GM18508 (cell line): ENCODE measurements around the gene TXNIP.

Source experiments
- ATAC-seq: cut with Tn5 transposase; IDR thresholded peaks from one replicate; pipeline ENCODE4 v1.9.1; 2021; ENCODE audit warnings: moderate number of reproducible peaks; ENCODE audit not compliant: insufficient read depth, unreplicated experiment

The TXNIP gene

DNA sequence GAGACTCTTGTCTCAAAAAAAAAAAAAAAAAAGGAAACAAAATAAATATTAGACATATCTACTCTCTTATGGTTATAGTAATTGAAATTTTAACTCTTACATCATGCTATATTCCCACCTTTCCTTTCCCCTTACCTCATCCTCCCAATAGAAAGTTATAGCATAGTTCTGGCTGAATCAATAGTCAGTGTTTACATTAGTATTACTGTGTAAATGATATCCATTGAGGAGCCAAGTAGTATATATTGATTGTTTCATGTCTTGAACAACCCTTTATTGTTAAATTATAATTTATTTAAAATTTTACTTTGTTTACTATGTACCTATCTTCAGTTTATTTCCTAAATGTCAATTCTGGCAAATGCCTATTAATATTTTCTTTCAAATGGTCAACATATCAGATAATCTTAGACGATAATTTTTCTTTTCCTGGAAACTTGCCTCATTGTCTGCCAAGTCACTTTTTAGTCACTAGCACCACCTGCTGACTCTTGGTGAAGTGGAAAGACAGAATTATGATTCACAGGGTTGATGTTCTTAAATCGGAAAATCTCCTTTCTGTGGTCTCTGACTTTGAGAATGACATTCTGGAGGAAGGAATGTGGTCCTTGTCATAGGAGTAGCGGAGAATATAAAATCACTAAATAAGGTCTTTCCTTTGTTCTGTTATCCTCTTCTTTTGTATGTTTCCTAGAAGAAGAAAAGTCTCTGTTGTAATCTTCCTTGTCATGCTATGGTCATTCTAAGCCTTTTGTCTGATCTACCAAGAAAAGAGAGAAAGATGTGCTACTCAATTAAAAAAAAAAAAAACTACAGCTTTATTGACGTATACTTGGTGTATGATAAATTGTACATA lies 16.6 kb upstream of the TXNIP start:
- no peak for ATAC-seq

DNA sequence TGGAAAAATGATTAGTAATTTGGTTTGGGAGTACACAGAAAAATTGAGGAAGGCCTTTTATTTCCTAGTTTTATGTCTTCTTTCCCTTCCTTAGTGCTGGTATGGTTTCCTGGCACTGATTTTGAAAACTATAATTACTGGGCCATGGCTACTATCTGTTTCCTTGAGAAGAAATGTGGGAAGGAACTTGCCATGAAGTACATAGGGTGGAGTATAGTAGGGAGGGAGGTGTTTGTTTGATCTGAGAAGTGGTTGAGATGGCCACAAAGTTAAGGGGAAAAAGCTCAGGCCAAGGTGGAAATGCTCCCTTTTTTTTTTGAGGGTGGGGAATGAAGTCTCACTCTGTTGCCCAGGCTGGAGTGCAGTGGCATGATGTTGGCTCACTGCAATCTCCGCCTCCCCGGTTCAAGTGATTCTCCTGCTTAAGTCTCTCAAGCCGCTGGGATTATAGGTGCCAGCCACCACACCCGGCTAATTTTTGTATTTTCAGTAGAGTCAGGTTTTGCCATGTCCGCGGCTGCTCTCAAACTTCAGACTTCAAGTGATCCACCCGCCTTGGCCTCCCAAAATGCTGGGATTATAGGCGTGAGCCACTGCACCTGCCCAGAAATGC lies 13.9 kb upstream of the TXNIP start:
- ATAC-seq, result no peak

DNA sequence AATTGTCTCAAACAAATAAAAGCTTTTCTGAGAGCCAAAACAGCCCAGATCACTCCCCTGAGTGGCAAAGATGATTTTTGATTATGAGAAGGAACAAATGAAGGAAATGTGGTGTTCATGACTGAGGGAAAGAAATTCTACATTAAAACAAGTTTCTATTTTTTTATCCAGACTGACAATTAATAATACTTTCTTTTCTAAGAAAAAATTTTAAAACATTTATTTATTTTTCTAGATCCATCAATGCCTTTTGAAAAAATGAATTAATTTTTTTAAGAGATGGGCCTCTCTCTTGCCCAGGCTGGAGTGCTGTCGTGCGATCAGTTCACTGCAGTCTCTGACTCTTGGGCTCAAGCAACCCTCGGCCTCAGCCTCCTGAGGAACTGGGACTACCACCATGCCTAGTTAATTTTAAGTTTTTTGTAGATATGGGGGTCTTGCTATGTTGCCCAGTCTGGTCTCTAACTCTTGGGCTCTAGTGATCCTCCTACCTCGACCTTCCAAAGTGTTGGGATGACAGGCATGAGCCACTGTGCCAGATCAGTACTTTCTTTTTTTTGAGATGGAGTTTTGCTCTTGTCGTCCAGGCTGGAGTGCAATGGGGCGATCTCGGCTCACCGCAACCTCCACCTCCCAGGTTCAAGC lies 11.2 kb upstream of the TXNIP start:
- no peak for ATAC-seq

DNA sequence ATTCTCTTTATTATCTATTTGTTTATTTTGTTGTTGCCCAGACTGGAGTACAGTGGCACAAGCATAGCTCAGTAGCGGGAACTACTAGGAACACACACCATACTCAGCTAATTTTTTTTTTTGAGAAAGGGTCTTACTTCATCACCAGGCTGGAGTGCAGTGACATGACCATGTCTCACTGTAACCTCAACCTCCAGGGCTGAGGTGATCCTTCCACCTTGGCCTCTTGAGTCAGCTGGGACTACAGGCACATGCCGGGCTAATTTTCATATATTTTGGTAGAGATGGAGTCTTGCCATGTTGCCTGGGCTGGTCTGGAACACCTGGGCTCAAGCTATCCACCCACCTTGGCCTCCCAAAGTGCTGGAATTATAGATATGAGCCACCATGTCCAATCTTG lies 5.3 kb upstream of the TXNIP start:
- ATAC-seq, result no peak

DNA sequence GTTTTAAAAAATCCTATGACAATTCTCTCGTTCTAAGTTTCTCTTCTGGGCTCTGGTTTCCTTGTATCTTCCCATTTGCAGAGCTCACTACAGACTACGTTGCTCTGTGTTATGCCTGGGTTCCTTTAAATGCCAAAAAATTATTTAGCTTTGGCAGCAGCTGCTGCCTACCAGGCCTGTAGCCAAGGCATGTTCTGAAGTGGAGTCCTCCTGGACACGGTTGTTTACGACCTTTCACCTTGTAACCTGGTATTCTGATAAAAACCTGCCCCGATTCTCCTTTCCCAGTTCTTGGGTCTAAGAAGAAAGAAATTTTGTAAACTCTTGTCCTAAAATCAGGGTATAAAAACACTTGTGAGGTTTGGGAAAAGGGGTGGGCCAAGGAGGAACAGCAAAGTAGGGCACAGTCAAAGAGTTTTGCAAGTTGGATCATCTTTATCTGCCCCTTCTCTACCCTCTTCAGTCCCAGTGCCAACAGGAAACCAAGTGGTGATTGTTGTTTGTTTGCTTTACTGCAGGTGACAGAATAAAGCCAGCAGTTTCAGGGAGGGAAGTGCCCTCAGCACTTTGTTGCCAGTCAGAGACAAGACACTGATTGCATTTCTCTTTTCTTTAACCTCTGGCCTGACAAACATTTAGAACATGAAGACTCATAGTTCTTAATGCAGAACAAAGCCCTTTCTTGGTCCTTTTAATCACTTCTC lies 3.1 kb upstream of the TXNIP start:
- ATAC-seq, result no peak

DNA sequence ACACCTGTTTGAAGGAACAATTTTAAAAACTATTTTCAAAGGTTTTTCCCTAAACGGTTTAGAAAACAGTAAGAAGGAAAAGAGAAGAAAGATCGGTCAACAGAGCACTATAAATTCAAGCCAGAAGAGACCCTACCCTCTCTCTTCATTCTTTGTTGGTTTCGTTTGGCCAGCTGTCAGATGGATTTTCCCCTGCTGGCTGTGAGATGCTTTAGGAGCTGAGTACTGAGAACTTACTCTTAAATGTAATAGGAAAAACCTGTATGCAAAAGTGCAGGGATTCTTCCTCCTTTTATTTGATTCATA lies 1.3 kb upstream of the TXNIP start:
- no peak for ATAC-seq

DNA sequence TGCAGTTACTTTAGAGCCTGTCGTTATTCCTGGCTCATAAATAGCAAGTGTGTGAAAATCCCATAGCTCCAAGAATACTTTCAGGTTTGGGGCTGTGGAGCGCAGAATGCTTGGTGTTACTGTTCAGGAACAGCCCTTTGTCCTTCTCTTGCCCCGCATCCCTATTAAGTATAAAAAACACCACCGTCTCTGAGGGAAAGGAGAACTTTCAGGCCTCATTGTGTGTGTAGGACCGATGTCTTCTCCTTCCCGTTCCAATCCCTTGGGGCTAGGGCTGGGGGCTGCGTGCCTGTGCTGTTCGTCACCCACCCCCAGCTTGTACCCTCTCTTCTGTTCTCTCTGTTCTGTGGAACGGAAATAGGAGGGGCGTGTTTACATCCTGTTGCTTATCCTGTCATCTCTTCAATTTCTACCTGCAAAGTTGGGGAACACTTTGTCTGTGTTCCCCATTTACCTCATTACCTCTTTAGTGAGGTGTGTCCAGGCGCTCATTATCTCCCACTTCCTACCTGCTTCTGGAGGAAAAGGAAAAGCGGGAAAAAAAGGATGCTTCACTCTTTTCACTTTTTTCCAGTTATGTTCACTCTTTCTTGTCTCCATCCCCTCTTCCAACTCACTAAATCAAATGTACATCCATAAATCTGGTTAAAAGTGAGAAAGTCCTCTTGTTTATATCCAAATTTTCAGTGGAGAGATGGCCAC lies 788 bp upstream of the TXNIP start:
- ATAC-seq, result no peak

DNA sequence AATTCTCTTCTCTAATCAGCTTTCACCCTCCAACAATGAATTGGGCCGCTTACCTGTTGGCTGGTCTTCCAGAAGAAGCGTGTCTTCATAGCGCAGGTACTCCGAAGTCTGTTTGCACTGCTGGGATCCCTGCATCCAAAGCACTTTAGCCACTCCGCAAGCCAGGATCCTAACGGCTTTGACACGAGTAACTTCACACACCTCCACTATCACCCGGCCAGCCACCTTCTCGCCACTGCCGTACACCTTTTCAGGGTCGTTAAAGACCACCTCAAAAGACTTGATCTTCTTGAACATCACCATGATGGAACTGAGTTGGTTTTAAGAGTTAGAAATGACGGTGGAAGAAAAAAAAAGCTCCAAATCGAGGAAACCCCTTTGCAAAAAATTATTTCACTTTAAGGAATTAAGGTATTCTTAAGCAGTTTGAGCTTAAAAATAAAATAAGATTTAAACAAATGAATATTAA lies 381 bp downstream of the TXNIP start:
- ATAC-seq, result no peak

DNA sequence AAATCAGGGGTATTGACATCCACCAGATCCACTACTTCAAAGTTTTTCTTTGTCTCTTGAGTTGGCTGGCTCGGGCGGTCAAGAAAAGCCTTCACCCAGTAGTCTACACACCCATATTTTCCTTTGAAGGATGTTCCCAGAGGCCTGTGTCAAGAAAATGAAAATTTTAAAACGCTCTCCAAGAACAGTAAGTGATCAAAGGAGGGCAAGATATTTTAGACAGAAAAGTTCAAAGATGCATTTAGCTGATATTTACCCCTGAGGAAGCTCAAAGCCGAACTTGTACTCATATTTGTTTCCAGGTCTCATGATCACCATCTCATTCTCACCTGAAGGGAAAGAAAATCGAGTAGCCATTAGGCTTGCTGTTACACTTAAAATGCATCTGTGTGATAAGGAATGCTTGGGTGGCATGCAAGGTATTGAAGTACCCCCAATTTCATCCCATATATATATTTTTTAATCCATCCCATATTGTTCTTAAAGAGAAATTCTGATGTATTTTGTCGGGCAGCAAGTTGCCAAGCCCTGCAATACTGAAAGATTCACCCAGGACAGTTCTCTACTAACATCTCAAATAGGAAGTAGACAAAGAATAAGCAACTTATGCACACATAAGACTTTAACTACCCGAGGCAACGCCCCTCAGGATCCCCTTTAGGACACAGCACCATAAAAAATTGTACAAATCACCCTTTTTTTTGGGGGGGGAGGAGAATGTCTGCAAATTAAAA lies 1.1 kb downstream of the TXNIP start:
- ATAC-seq, result no peak

DNA sequence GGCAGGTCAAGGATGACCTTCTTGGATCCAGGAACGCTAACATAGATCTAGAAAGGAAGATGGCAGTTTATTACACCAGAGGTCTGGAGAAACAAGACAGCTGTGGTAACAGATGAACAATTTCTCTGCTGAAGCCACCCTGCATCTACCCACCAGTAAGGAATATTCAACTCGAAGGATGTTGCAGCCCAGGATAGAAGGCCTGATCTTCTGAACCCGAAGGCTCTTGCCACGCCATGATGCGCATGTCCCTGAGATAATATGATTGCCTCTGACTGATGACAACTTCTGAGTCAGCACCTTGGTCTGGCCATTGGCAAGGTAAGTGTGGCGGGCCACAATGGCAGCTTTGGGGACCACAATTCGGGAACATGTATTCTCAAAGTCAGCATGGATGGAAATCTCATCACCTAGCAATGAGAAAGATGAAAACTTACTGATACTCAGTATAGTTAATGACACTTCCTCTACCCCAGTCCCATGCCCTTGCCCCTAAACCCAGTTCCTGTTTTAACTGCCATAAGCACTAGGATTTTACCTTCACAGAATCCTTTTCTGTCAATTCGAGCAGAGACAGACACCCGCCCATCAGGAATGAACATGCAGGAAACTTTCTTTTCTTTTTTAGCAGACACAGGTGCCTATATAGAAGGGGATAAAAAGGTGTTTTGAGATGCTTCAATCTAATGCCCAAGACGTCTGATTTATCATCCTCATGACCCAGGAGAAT lies 1.8 kb downstream of the TXNIP start:
- ATAC-seq, result no peak

DNA sequence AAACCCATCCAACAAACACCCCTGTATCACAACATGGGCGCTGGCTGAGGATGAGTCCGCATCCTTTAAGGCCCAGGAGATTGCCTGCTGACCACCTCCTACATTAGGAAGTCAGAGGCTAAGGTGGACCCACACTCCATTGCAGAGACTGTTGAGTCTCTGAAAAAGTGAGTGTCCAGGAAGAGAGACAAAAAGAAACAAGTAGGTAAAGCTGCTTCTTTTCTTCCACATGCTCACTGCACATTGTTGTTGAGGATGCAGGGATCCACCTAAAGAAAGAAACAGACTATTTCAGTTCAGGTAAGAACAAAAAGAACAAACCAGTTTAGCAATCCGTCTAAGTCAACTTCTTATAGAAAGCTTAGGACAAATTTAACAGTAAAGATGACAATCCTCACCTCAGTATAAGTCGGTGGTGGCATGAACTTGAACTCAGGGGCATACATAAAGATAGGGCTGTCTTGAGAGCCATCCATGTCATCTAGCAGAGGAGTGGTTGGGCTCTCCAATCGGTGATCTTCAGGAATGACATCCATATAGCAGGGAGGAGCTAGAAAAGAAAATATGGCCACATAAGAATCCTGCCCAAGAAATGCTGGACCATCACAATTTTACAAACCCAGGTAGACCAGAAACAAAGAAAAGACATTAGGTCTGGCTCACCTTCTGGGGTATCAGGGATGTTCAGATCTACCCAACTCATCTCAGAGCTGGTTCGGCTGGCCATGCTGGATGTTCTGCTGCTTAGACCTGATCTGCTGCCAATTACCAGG lies 2.6 kb downstream of the TXNIP start:
- no peak for ATAC-seq

DNA sequence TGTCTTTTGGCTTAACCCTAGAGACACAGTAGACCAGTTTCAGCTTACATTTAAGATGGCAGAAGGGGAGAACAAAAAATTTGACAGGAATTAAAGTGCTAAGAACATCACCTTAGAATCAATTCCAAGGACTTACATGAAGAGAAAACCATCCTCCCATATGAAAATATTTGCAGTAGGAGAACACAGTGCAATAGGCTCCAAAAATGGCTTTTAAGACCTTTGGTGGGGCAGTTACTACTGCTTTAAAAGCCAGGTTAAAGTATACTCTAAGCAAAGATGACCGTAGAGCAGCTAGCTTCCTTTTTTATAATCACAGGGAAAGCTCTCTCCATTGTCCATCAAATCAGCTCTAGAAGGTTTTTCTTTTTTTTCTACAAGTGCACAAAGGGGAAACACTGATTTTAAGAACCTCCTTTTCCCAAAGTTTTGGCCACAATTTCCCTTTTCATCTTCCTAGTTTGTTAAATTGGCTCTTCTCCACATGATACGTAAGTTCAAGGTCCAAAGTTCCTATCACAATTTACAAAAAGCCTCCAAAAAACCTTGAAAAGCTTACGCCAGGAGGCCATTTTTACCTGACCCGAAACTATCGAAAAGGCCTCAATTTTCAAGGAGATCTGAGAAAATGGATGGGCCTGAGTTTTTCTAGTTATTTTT lies 3.3 kb downstream of the TXNIP start:
- ATAC-seq, result no peak

DNA sequence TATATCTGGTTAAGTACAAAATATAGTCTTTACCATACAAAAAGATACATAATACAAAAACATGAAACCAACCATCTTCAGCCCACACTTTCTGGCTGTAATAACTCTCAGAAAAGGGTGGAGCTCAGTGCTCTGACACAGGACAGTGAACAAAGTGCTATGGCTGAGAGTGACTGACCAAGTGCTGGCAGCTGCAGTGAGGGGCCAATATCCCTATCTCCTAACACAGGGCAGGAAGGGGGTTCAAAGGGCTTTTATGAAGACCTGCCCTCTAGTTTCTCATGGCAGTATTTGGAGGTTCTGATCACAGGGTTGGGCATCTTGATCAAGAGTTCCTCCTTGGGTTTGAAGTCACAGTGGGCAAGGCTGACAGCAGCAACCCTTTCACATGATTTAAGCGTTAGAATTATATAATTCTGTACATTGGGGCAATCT lies 3.9 kb downstream of the TXNIP start:
- no peak for ATAC-seq

DNA sequence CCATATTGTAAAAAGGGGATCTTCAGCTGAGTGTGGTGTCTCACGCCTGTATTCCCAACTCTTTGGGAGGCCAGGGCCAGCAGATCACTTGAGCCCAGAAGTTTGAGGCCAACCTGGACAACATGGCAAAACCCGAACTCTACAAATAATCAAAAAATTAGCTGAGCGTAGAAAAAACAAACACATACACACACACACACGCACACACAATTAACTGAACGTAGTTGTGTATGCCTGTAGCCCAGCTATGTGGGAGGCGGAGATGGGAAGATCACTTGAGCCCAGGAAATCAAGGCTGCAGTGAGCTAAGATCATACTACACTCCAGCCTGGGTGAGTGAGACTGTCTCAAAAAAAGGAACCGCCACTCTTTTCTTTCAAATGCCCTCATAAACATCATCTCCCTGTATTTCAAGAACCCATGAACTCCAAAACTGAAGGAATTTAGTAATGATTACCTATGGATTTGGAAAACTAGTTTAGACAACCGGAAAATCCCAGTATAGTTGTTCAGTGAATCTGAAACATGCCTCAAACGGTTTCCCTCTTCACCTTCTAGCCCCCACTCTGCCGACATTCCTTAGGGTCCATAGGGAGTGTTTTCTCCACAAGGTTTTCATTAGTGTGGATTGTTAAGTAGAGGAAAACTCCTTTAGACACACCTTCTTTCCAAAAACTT lies 4.5 kb downstream of the TXNIP start:
- ATAC-seq, result no peak

DNA sequence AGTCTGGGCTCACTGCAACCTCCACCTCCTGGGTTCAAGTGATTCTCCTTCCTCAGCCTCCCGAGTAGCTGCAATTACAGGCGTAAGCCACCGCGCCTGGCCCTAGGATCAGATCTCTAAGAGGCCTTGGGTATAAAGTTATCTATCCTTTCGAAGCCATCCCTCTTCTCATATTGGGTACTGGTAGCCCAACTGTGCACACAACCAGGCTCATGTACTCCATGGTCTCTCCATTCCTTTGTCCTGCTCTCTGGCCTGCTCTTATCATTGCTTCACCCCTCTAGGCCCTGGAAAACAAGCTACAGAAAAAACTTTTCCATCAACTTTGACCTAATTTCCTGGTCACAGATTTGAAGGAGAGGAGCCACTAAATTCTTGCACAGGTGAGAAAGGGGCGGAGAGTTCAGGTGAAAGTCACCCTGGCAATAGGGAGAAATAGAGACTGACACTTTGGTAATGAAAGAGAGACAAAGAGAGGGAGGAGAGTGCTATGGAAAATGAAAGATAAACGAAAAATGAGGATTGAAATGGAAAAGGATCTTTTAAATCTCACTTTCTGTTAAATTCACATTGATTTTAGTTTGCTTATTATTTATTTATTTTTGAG lies 6.0 kb downstream of the TXNIP start:
- no peak for ATAC-seq

DNA sequence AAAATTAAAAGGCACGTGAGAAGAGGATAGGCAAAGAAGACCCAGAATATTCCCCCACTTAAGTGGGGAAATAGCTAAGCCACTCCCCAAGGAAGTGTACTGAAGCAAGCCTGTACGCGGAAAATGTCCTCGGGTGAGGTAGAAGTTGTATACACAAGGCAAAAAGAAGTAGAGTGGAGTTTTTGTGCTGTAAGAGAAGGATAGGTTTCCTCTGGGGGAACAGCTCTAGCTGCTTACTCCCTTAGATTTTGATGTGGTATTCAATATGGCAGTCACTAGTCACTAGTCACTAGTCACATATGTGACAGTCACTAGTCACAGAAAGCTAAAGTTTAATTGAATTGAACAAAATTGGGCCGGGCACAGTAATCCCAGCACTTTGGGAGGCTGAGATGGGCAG lies 7.6 kb downstream of the TXNIP start:
- ATAC-seq, result no peak

DNA sequence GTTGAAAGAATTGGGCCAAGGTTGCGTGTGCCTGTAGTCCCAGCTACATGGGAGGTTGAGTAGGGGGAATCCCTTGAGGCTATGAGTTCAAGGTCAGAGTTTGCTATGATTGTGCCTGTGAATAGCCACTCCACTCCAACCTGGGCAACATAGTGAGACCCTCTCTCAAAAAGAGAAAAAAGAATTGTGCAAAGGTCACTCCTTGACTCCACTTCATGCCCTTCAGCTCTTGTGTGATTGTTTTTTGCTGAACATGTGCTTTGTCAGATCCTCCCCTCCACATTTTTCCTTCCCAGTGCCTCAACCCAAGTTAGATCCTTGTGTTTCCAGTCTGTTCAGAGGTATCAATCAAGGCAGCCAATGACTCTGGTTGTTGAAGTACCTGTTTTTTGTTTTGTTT lies 8.5 kb downstream of the TXNIP start:
- no peak for ATAC-seq
